H1 (cell line): ENCODE measurements around the gene EGF. TPM values are rescaled to one million over a fixed set of nuclear protein-coding genes. Genes with fewer than 3 reads are reported as not detected.

Experiments
- CTCF ChIA-PET: fragments of 300-600 bp; sonication (Branson Sonifier 250); formaldehyde crosslinking; loops from one replicate; lab custom pipeline; 2021; ENCODE audit not compliant: partially characterized antibody; lab: Charles Lee
- POLR2A ChIA-PET: fragments of 300-600 bp; sonication (Branson Sonifier 250); formaldehyde crosslinking; loops from one replicate; lab custom pipeline; 2021; ENCODE audit warnings: inconsistent platforms; ENCODE audit not compliant: partially characterized antibody; lab: Charles Lee
- DNase-seq, 2 experiments: peaks; one replicate each; pipeline versions ENCODE4 v3.0.0 to v3.0.0-alpha.2; 2010 to 2022; ENCODE audit warnings: low spot score in 2 of 2, low read depth in 1 of 2, mixed read lengths in 1 of 2
- FAIRE-seq: peaks from 2 replicates; lab custom pipeline; 2011; peaks lifted over from hg19 to GRCh38; lab: Jason Lieb, UNC
- H2AFZ ChIP-seq: 2 replicates; pipeline ENCODE4 v1.8.1; 2012; ENCODE audit warnings: low read length, inconsistent platforms
- H2AK5ac ChIP-seq: 2 replicates; pipeline ENCODE4 v1.6.1; 2013; ENCODE audit warnings: low read depth, low read length
- H2BK120ac ChIP-seq: replicated peaks from 2 replicates; pipeline ENCODE3; 2013; ENCODE audit warnings: low read depth, low read length, inconsistent platforms
- H2BK12ac ChIP-seq: 2 replicates; pipeline ENCODE4 v1.6.1; 2013; ENCODE audit warnings: low read depth, low read length
- H2BK15ac ChIP-seq: 2 replicates; pipeline ENCODE4 v1.6.1; 2013; ENCODE audit warnings: low read length
- H2BK20ac ChIP-seq: 2 replicates; pipeline ENCODE4 v1.6.1; 2013; ENCODE audit warnings: low read length
- H2BK5ac ChIP-seq: 2 replicates; pipeline ENCODE4 v1.6.1; 2013; ENCODE audit warnings: low read depth, low read length
- H3K14ac ChIP-seq: 2 replicates; pipeline ENCODE4 v1.6.1; 2013; ENCODE audit warnings: inconsistent platforms; ENCODE audit not compliant: insufficient read length
- H3K18ac ChIP-seq: 2 replicates; pipeline ENCODE4 v1.6.1; 2013; ENCODE audit warnings: low read length; ENCODE audit errors: extremely low read depth
- H3K23ac ChIP-seq: 2 replicates; pipeline ENCODE4 v1.6.1; 2013; ENCODE audit warnings: inconsistent platforms; ENCODE audit not compliant: insufficient read length
- H3K23me2 ChIP-seq: 2 replicates; pipeline ENCODE4 v1.6.1; 2013; ENCODE audit warnings: low read depth, low read length
- H3K27ac ChIP-seq: 2 replicates; pipeline ENCODE4 v1.6.1; 2011; ENCODE audit warnings: low read depth, low read length, inconsistent platforms
- H3K27me3 ChIP-seq, 4 experiments: replicated peaks in 1 of 4; 1 replicate in 1 of 4; 2 replicates in 3 of 4; pipeline versions ENCODE4 v1.6.1 to v1.8.1; 2011 to 2013; ENCODE audit warnings: low read length in 3 of 4, mild to moderate bottlenecking in 3 of 4, inconsistent platforms in 2 of 4, mixed read lengths in 2 of 4, moderate library complexity in 1 of 4; ENCODE audit not compliant: control insufficient read depth in 3 of 4, insufficient read depth in 3 of 4; ENCODE audit errors: extremely low read depth in 1 of 4
- H3K36me3 ChIP-seq, 4 experiments: 2 replicates each; pipeline versions ENCODE4 v1.6.1 to v1.8.1; 2011 to 2013; ENCODE audit warnings: mild to moderate bottlenecking in 4 of 4, low read length in 3 of 4, moderate library complexity in 2 of 4, control low read depth in 1 of 4, inconsistent platforms in 1 of 4; ENCODE audit not compliant: insufficient read depth in 4 of 4, control insufficient read depth in 2 of 4
- H3K4ac ChIP-seq: replicated peaks from 2 replicates; pipeline ENCODE3; 2013; ENCODE audit warnings: low read length, low read depth, mixed read lengths, inconsistent platforms; ENCODE audit not compliant: insufficient read length
- H3K4me1 ChIP-seq, 4 experiments: replicated peaks in 1 of 4; 1 replicate in 1 of 4; 2 replicates in 3 of 4; pipeline versions ENCODE4 v1.6.1 to v1.8.1; 2011 to 2013; ENCODE audit warnings: low read length in 3 of 4, inconsistent platforms in 2 of 4, mixed read lengths in 1 of 4; ENCODE audit not compliant: insufficient read depth in 4 of 4, control insufficient read depth in 3 of 4
- H3K4me2 ChIP-seq, 2 experiments: 2 replicates each; pipeline versions ENCODE4 v1.6.1 to v1.8.1; 2011 to 2013; ENCODE audit warnings: low read depth in 2 of 2, low read length in 2 of 2, control low read depth in 1 of 2, inconsistent platforms in 1 of 2, mild to moderate bottlenecking in 1 of 2; ENCODE audit not compliant: insufficient read depth in 1 of 2
- H3K4me3 ChIP-seq, 4 experiments: fragments of 200-600, 300-600 bp in 1 of 4; sonication (generic), shearing (Covaris generic), sonication (Bioruptor Twin) in 1 of 4; 2 replicates each; pipeline versions ENCODE4 v1.5.1 to v1.8.1; 2011 to 2016; ENCODE audit warnings: low read length in 4 of 4, low read depth in 3 of 4, control low read depth in 2 of 4, inconsistent platforms in 2 of 4, mild to moderate bottlenecking in 2 of 4, mixed read lengths in 1 of 4, moderate library complexity in 1 of 4; ENCODE audit not compliant: insufficient read depth in 2 of 4; ENCODE audit errors: extremely low read depth in 1 of 4
- H3K56ac ChIP-seq: replicated peaks from 2 replicates; pipeline ENCODE3; 2013; ENCODE audit warnings: low read depth, mild to moderate bottlenecking, mixed read lengths, low read length, inconsistent platforms; ENCODE audit not compliant: insufficient read length
- H3K79me1 ChIP-seq: 2 replicates; pipeline ENCODE4 v1.6.1; 2013; ENCODE audit warnings: low read depth, low read length, control low read depth
- H3K79me2 ChIP-seq, 2 experiments: 2 replicates each; pipeline versions ENCODE4 v1.6.1 to v1.8.1; 2012 to 2013; ENCODE audit warnings: low read length in 2 of 2, mild to moderate bottlenecking in 2 of 2, inconsistent platforms in 1 of 2; ENCODE audit not compliant: insufficient read depth in 2 of 2, control insufficient read depth in 1 of 2
- H3K9ac ChIP-seq, 4 experiments: replicated peaks in 1 of 4; 1 replicate in 1 of 4; 2 replicates in 3 of 4; pipeline versions ENCODE4 v1.6.1 to v1.8.1; 2011 to 2013; ENCODE audit warnings: low read depth in 3 of 4, low read length in 3 of 4, control low read depth in 2 of 4, mild to moderate bottlenecking in 2 of 4, moderate library complexity in 2 of 4, inconsistent platforms in 1 of 4; ENCODE audit errors: extremely low read depth in 1 of 4
- H3K9me3 ChIP-seq, 2 experiments: 2 replicates each; pipeline versions ENCODE4 v1.6.1 to v1.8.1; 2012 to 2013; ENCODE audit warnings: mild to moderate bottlenecking in 2 of 2, moderate library complexity in 2 of 2, control low read depth in 1 of 2, inconsistent platforms in 1 of 2, low read depth in 1 of 2, low read length in 1 of 2, mixed read lengths in 1 of 2; ENCODE audit not compliant: insufficient read depth in 2 of 2
- H4K20me1 ChIP-seq, 2 experiments: replicated peaks in 1 of 2; 2 replicates each; pipeline versions ENCODE3 to v1.8.1; 2011 to 2013; ENCODE audit warnings: inconsistent platforms in 2 of 2, low read length in 2 of 2, mild to moderate bottlenecking in 1 of 2; ENCODE audit not compliant: insufficient read depth in 2 of 2, control insufficient read depth in 1 of 2
- H4K5ac ChIP-seq: 2 replicates; pipeline ENCODE4 v1.6.1; 2013; ENCODE audit warnings: low read length, low read depth, mixed read lengths, inconsistent platforms; ENCODE audit not compliant: insufficient read length
- H4K8ac ChIP-seq: 2 replicates; pipeline ENCODE4 v1.8.0; 2013; ENCODE audit warnings: mild to moderate bottlenecking, moderate library complexity, low read length, inconsistent platforms; ENCODE audit not compliant: insufficient read depth; ENCODE audit errors: extremely low read depth
- H4K91ac ChIP-seq: replicated peaks from 2 replicates; pipeline ENCODE3; 2013; ENCODE audit warnings: low read length, mixed read lengths, inconsistent platforms; ENCODE audit not compliant: insufficient read length
- BACH1 ChIP-seq: IDR thresholded peaks from 2 replicates; pipeline ENCODE4 v1.6.1; 2012; ENCODE audit warnings: low read length, improper control_type of control experiment
- CHD1 ChIP-seq: IDR thresholded peaks from 2 replicates; pipeline ENCODE4 v1.6.1; 2012; ENCODE audit warnings: low read depth, low read length, improper control_type of control experiment
- EP300 ChIP-seq, 2 experiments: IDR thresholded peaks; 1 replicate in 1 of 2; 2 replicates in 1 of 2; pipeline ENCODE4 v1.6.1; 2011 to 2012; ENCODE audit warnings: low read depth in 2 of 2, low read length in 2 of 2, mild to moderate bottlenecking in 2 of 2, borderline replicate concordance in 1 of 2, inconsistent platforms in 1 of 2, moderate library complexity in 1 of 2
- FOSL1 ChIP-seq: IDR thresholded peaks from 2 replicates; pipeline ENCODE4 v1.6.1; 2011; ENCODE audit warnings: mild to moderate bottlenecking, low read depth, low read length, moderate library complexity; ENCODE audit not compliant: insufficient read depth
- JUND ChIP-seq: IDR thresholded peaks from 2 replicates; pipeline ENCODE4 v1.6.1; 2011; ENCODE audit warnings: mild to moderate bottlenecking, improper control_type of control experiment, low read length
- KDM5A ChIP-seq: fragments of 200-600 bp; IDR thresholded peaks from 2 replicates; pipeline ENCODE4 v1.7.1; 2012; ENCODE audit warnings: mild to moderate bottlenecking, low read length, inconsistent platforms, mixed read lengths
- NANOG ChIP-seq: IDR thresholded peaks from 2 replicates; pipeline ENCODE4 v1.6.1; 2011; ENCODE audit warnings: low read length, low read depth, mild to moderate bottlenecking, inconsistent platforms; ENCODE audit not compliant: insufficient read depth, poor library complexity, severe bottlenecking
- SAP30 ChIP-seq: fragments of 300-600 bp; sonication (generic); IDR thresholded peaks from 2 replicates; pipeline ENCODE4 v1.7.1; 2012; ENCODE audit warnings: low read length, moderate library complexity, mild to moderate bottlenecking, inconsistent platforms; ENCODE audit not compliant: insufficient read depth, insufficient replicate concordance
- SIRT6 ChIP-seq: IDR thresholded peaks from one replicate; pipeline ENCODE4 v1.7.1; 2012; ENCODE audit warnings: low read length, inconsistent platforms
- SP1 ChIP-seq: IDR thresholded peaks from 2 replicates; pipeline ENCODE4 v1.6.1; 2011; ENCODE audit warnings: low read depth, low read length
- SRF ChIP-seq: IDR thresholded peaks from 2 replicates; pipeline ENCODE4 v1.6.1; 2011; ENCODE audit warnings: mild to moderate bottlenecking, low read depth, low read length, moderate library complexity
- WGBS, 2 experiments: shearing (Covaris generic) in 1 of 2; methylation state at CpG; one replicate each; pipeline versions ENCODE4 v1.1.6 to v1.1.7; 2013 to 2015; ENCODE audit warnings: low lambda C conversion rate in 2 of 2, mixed read lengths in 2 of 2, inconsistent platforms in 1 of 2, low coverage in 1 of 2, missing lambda C conversion rate in 1 of 2; ENCODE audit not compliant: insufficient replicate concordance in 2 of 2, insufficient coverage in 1 of 2, insufficient read length in 1 of 2; ENCODE audit errors: extremely low coverage in 1 of 2, missing lambda C conversion rate in 1 of 2; 5-methylcytosine and 5-hydroxymethylcytosine counted together
- polyA plus RNA-seq, 7 experiments: library from polyadenylated mRNA; depleted of rRNA in 3 of 7; stranded (reverse) in 5 of 7; unstranded in 2 of 7; fragments of >200 nt in 5 of 7; fragments of 200-250 nt in 2 of 7; gene quantifications; 1 replicate in 5 of 7; 2 replicates in 1 of 7; 4 replicates in 1 of 7; pipeline versions ENCODE4 v1.2.1 to v1.2.3, GENCODE V29; 2011 to 2013; ENCODE audit warnings: missing spikeins in 2 of 7, mixed read lengths in 2 of 7
- total RNA-seq: library from RNA; stranded (reverse); fragmentation: NEBNext Ultra II Directional; extraction: Animal tissue kit (Norgen Biotek cat#: 25700); gene quantifications from 2 replicates; pipeline ENCODE4 v1.2.1, GENCODE V29; 2021
- TF ChIP-seq, protein P1 (sequence below): IDR thresholded peaks from 2 replicates; pipeline ENCODE4 v1.6.1; 2012; ENCODE audit warnings: inconsistent platforms
- TF ChIP-seq, protein P2 (sequence below): IDR thresholded peaks from 2 replicates; pipeline ENCODE4 v1.6.1; 2011; ENCODE audit warnings: low read length, improper control_type of control experiment

EGF gene
- total and polyA plus RNA-seq, 2 of the 8 experiments (the other 6 are each of a cell fraction or from before 2014, with no cell fraction given) = 1.5 to 2.6 TPM

DNA sequence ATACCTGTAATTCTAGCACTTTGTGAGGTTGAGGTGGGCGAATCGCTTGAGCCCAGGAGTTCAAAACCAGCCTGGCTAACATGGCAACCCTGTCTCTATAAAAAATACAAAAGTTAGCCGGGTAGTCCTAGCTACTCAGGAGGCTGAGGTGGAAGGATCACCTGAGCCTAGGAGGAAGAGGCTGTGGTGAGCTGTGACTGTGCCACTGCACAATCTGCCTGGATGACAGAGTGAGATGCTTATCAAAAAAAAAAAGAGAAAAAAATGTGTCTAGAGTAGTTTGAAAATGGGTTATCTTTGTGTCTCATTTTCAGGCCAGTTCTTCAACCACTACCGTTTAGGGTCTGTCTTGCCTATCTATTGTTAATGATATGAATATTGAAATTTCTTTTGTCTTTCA is 98.1 kb downstream of the EGF start:
- Histone ChIP-seq H3K18ac (no peak overlapping the region), H3K4me2 (no peak overlapping the region), H4K5ac (no peak overlapping the region), H2BK12ac (no peak overlapping the region), H3K14ac (no peak overlapping the region), H2BK5ac (no peak overlapping the region), H3K79me1 (no peaks in the 10 kb centered on the region), H3K23me2 (no peaks in the 10 kb centered on the region), H3K79me2 (no peaks in the 10 kb centered on the region), H3K4ac (no peak overlapping the region), H3K23ac (no peak overlapping the region), H4K8ac (no peak overlapping the region), H2AFZ (no peak overlapping the region), H3K9me3 (no peaks in the 10 kb centered on the region), H3K56ac (no peak overlapping the region), H3K9ac (no peak overlapping the region), H3K4me1 (0 out of 7 replicates have a peak, but pooled peaks cover 0 to 2% (median 0%) of the 10 kb centered on the region in 4 experiments), H4K91ac (no peak overlapping the region), H2BK15ac (no peak overlapping the region), H2BK20ac (no peak overlapping the region), H3K4me3 (no peak overlapping the region), H3K36me3 (no peaks in the 10 kb centered on the region), H2BK120ac (no peak overlapping the region), H3K27me3 (no peaks in the 10 kb centered on the region), H4K20me1 (no peaks in the 10 kb centered on the region), H2AK5ac (no peak overlapping the region), H3K27ac (no peak overlapping the region)
- POLR2A ChIA-PET = interaction anchor here (0.8 kb wide), 1 partner anchor 9 kb away, joined by 3 read pairs; no protein-coding TSS in a partner anchor
- FAIRE-seq (no peak), DNase-seq (no peak)
- CTCF ChIA-PET = interaction anchor here (0.7 to 16.6 kb wide), 8 partner anchors 8 to 503 kb away, joined by 3 to 389 read pairs (median 4); no protein-coding TSS in a partner anchor
- TF ChIP-seq, protein P1, sequence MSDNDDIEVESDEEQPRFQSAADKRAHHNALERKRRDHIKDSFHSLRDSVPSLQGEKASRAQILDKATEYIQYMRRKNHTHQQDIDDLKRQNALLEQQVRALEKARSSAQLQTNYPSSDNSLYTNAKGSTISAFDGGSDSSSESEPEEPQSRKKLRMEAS = no peak
- TF ChIP-seq SRF (no peak), SP1 (no peak), KDM5A (no peak), BACH1 (no peak), FOSL1 (no peak), CHD1 (no peak), EP300 (IDR thresholded peaks at IDR 0.05; ENCODE audit: borderline replicate concordance in 1 of 2, low read depth in 2 of 2, low read length in 2 of 2) (no peak), JUND (no peak), SIRT6 (no peak), SAP30 (no peak), NANOG (no peak)
- TF ChIP-seq, protein P2, sequence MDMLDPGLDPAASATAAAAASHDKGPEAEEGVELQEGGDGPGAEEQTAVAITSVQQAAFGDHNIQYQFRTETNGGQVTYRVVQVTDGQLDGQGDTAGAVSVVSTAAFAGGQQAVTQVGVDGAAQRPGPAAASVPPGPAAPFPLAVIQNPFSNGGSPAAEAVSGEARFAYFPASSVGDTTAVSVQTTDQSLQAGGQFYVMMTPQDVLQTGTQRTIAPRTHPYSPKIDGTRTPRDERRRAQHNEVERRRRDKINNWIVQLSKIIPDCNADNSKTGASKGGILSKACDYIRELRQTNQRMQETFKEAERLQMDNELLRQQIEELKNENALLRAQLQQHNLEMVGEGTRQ = no peak
- WGBS, 2 experiments = 78% methylated on average over 4 of the region's 4 CpGs; no CpG with 5 or more reads in 1 of the 2 experiments
